Activated naive CD4-positive, alpha-beta T cell treated with anti-CD3 and anti-CD28 coated beads, Interleukin-2, amount 50 U/mL, for 16 hours (primary cell): ENCODE data around the gene NIP7.
"Not testable (repeated sequence)": the region's sequence is repeated elsewhere in the genome, so short reads cannot be mapped to it uniquely, and the experiment has no call there.

Source experiments
- DNase-seq: peaks from one replicate; pipeline ENCODE4 v3.0.0-alpha.2; 2020

Gene NIP7

DNA sequence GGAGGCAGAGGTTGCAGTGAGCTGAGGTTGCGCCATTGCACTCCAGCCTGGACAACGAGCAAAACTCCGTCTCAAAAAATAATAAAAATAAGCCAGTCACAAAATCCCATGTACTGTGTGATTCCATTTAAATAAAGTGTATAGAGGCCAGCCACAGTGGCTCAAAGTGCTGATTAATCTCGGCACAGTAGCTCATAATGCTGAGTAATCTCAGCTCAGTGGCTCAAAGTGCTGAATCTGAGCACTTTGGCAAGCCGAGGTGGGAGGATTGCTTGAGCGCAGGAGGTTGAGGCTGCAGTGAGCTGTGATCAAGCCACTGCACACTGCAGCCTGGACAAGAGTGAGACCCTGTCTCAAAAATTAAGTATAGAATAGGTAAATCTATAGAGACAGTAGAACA is 7.1 kb downstream of the NIP7 start:
- no peak for DNase-seq

DNA sequence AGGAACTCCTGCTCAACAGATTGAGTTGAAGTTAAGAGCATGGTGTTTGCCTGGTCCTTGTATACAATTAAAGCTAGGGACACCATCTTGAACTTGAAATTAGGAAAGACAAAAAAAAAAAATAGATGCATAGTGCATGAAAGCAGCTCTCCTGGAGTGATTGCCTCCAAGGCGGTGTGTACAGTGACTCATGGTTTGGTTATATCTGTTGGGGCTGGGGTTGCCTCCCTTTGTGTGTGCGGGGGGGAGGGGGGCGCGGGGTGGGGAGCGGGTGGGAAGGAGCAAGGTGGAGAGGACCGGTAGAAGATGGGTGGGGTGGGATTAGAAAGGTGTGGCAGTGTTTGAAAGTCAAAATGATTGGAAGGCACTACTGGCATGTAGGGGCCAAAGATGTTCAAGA is 8.7 kb downstream of the NIP7 start:
- no peak for DNase-seq

DNA sequence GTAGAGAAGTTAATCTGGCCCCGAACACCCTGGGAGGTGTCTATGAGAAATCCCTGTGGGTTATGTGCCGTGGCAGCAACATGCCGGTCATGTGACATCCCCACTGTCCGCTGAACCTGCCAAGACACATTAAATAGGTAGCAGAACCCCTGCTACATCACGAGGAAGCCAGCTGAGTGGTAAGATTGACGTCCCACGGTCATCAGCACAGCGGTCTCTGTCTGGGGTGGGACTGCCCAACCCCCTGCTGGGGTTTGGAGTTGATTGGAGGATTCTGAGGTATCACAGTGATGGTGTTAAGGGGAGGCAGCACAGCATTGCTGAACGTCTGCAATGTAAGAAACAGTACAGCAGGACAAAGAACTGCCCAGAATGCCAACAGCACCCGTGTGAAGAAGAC is 10.0 kb downstream of the NIP7 start:
- DNase-seq: no peak

DNA sequence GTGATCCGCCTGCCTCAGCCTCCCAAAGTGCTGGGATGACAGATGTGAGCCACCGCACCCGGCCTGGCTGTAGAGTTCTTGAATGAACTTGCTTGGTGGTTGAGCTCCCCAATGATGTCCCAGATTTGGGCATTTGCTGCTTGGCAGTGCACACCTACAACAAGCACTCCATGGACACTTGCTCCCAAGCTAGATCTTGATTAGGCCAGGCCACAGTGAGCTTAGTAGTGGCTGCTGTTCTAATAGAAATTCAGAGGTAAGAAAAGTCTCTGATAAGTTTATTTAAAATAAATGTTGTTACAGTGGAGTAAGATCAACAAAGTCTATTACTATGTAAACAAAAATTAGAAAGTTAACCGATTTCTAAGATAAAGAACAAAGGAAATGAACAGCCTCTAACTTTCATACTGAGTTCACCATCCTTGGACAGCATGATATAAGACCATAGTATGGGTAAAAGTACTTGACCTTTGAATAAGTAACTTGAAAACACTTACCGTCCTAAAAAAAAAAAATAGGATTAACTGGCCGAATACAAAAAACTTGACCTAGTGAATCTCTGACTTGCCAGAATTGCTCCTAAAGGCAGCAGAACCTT is 11.1 kb downstream of the NIP7 start:
- DNase-seq: no peak

DNA sequence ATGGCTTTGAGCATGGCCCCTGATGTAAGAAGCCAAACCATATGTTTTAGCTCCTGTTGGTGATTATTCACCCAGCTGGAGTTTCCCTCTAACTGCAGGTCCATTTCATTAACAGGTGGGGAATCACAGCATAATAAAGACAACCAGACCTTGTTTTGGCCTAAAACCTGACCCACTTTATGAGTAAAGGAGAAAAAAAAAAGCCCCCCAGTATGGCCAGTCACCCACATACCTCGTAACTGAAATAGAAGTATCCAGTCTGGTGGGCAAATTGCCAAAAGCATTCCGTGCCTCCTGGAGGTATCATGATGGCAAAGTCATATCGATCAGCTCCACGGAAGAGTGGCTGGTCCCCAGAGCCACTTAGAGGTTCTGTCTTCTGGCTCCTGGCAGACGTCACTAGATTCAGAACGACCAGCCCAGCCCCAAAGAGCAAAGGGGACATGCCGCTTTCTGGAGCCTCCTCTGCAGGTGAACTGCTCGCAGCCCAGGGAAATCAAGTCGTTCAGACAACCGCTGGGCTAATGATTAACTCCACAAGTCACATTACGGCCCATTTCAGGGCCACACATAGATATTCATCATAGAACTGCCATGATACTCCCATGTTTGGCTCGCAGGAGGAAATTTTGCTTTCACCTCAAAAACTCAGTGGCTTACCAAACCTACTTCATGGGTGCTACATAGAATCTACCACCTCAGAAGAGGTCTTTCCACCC is 11.9 kb downstream of the NIP7 start, which contains the start of gene TMED6:
TMED6 (minus strand) TSS at position 478 of the 719 bp plus-strand sequence; CDS start at position 445, 33 bp downstream.
- no peak for DNase-seq

DNA sequence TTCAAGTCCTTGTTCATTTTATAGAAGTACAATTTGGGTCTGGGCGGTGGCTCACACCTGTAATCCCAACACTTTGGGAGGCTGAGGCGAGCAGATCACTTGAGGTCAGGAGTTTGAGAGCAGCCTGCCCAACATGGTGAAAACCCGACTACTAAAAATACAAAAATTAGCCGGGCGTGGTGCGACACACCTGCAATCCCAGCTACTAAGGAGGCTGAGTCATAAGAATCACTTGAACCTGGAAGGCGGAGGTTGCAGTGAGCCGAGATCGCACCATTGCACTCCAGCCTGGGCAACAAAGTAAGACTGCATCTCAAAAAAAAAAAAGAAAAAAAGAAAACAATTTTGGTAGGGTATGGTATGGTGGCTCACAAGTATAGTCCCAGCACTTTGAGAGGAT is 20.5 kb downstream of the NIP7 start:
- DNase-seq: not testable (repeated sequence)

DNA sequence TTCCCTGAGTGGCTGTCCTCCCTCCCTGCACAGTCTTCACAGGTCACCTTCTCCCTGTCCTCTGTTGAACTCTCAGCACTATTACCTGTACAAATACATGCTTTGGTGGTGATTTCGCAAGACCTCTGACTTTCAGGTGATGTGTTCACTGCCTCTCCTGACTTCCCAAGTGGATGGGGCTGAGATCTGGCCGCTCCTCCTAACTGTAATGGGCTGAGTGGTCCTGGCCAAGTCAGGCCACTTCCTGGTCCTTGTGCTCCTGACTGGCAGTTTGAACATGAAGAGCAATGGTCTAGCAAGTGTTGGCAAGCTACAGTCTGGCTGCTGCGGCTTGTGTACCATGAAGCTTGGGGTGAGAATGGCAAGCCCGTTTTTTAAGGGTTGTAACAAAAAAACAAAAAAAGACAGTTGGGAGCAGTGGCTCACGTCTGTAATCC is 23.7 kb downstream of the NIP7 start:
- DNase-seq: no peak

DNA sequence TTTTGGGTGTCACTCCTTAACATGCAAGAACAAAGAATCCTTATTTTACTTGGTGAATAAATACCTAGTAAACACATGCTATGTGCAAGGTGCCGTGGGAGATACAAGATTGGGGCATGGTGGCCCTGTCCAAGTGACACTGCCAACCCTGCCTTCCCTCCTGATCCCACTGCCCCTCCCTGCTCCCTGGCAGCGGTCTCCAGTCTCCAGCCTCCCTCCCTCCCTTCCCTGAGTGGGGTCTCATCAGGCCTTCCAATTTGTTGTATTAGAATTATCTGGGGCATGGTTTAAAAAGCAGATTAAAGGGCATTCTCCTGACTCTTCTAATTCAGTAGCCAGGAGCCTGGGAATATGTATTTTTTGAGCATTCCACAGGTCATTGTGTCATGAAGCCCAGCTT is 24.5 kb downstream of the NIP7 start:
- DNase-seq: no peak

DNA sequence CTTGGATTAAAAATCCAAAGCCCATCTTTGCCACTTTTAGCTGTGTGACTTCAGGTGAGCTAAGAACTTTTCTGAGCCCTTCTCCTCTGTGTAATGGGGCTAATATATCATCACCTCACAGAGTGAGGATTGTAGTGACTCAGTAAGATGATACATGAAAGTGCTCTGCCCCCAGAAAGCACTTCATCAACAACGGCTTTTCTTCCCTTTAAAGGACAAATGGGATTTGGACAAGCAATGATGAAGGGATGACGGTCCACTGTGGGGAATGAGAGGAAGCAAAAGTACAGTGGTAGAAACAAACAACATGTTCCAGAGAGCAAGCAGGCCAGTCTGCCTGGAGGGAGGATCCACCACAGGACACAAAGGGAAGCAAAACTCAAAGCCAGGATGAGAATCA is 26.3 kb downstream of the NIP7 start:
- DNase-seq: no peak

DNA sequence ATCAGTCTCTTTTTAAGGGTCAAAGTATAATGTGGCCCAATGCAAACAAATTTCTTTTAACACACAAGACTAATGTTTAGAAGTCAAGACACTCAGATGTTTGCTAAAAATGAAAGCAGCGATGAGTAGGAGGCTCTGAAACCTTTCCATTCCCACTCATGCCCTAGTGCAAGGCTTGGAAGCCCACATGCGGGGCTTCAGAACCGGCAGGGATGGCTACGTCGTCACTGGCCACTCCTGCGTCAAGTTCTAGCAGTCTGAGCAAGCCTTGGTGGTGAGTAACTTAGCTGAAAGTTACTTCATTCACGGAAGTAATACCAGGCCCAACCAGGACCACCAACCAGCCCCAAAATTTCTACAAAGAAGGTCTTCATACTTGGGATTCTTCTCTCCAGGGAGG is 26.9 kb downstream of the NIP7 start:
- DNase-seq: no peak

DNA sequence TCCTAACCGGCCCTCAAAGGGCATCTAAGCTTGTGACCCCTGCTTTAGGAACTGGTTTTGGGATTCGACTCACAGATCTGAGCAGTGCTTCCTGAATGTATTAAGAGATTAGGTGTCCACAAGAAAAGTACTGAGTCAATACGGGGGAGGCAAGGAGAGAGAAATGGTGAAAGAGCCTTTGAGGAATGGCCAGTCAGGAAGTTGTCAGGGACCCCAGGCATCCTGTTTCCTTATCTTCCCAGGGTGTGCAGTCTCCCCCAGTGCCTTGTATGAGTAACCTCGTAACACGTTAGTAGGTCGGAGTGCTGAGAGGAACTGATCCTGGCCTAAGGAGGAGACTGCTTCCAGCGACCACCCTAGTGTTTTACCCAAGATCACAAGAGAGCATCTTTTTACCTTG is 28.4 kb downstream of the NIP7 start:
- DNase-seq: no peak

DNA sequence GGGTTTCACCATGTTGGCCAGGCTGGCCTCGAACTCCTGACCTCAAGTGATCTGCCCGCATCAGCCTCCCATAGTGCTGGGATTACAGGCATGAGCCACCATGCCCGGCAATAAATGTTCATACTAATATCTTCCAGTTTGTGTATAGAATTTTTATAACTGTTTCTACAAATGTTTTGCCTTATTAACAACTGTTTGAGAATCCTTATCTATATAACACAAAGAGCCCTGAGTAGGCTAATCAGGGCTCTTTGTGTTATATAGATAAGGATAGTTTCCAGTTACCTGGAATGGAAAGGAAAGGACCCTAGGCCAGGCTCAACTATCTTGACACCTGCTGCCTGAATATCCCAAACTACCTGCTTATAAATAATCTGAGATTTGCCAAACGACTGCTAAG is 29.3 kb downstream of the NIP7 start:
- DNase-seq: no peak

DNA sequence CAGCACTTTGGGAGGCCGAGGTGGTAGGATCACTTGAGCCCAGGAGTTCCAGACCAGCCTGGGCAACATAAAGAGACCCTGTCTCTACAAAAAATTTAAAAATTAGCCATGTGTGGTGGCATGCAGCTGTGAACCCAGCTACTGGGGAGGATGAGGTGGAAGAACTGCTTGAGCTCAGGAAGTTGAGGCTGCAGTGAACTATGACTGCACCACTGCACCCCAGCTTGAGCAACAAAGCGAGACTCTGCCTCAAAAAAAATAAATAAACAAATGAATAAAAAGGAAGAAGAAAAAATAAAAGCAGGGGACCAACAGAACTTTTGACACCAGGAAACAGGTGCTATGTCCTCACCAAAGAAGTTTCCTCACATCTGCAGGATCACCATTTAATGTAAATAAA is 32.0 kb downstream of the NIP7 start:
- no peak for DNase-seq

DNA sequence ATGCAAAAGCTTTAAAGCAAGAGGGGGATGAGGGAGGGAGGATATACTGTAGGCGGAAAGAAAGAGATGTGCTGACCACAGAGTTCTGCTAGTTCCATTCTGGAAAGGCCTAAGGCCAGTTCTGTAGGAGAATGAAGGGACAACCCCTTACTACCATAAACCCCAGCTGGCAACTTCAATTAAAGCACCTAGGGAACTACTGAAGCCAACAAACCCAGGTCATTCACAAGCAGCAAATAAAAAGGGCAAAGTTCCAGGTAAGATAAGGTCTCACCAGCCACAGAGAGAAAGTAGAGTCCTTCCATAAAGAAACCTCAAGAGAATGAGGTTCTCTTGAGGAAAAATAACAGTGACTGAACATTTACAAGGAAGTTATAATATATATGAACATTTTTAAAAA is 33.4 kb downstream of the NIP7 start:
- DNase-seq: no peak

DNA sequence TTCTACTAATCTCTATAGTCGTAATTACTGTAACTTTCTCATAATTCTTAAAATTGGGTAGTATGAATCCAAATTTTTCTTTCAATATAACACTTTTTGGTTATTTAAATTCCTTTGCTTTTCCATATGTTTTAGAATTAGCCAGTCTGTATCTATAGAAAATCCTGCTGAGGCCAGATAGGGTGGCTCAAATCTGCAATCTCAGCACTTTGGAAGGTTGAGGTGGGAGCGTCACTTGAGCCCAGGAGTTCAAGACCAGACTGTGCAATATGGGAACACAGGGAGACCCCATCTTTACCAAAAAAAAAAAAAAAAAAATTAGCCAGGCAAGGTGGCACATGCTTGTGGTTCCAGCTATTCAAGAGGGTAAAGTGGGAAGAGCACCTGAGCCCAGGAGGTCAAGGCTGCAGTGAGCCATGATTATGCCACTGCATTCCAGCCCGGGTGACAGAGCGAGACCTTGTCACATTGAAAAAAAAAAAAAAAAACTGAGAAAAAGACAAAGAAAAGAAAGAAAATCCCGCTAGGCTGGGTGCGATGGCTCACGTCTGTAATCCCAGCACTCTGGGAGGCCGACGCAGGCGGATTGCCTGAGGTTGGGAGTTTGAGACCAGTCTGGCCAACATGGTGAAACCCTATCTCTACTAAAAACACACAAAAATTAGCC is 37.0 kb downstream of the NIP7 start:
- DNase-seq: no peak

DNA sequence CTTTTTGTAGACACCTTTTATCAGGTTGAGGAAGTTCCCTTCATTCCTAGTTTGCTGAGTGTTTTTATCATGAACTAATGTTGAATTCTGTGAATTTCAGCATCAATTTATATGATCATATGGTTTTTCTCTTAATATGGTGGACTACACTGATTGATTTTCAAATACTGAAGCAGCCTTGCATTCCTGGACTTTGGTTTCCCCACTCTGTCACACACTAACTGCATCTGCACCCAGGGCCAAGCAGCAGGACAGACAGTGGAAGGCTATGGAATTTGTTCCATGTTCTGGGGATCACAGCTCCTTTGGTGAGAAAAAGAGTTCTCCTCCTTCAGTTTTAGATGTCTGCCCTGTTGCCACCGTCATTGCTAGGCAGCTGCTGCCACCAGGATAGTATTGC is 38.5 kb downstream of the NIP7 start:
- DNase-seq: no peak

DNA sequence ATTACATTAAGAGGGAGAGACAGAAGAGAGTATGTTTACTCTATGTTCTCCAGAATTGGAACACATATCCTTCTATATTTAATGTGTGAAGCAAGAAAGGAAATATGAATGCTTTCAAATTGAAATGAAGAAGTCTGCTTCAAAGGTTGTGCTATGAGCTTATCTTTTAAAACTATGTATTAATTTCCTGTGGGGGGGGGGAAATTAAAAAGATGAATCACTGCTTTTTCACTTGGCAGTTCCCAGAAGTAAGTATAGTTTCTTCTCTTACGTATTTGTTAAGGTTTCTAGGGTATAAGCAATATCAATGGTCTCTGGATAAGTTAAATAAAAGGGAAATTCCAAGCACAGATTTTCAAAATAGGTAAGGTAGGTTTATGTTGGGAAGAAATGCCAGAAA is 39.2 kb downstream of the NIP7 start:
- DNase-seq: no peak

DNA sequence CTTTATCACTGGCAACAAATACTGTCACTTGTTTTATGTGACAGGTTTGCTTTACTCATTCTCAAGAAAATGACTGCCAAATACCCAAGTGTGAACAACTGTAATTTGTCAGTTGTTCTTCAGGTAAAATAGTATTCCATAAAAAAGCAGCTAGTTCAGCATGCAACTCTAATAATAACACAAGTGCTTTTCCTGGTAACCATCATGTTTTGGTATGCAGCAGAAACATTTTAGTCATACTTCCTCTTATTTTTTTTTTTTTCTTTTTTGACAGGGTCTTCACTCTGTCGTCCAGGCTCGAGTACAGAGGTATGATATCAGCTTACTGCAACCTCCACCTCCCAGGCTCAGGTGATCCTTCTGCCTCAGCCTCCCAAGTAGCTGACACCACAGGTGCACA is 41.7 kb downstream of the NIP7 start:
- DNase-seq: no peak

DNA sequence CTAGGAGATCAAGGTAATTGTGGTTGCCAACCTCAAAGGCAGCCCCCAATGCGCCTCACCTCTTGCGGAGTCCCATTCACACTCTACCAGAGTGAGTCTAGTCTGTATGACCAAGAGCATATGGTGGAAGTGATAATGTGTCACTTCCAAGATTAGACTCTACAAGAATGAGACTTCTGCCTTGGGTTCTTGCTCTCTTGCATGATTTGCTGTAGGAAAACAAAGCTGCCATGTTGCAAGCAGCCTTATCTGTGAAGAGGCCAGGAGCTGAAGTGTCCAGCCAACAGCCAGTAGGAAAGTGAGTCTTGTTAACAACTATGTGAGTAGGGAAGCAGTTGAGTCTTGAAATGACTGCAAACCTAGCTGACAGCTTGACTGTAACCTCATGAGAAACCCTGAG is 42.8 kb downstream of the NIP7 start:
- DNase-seq: no peak

DNA sequence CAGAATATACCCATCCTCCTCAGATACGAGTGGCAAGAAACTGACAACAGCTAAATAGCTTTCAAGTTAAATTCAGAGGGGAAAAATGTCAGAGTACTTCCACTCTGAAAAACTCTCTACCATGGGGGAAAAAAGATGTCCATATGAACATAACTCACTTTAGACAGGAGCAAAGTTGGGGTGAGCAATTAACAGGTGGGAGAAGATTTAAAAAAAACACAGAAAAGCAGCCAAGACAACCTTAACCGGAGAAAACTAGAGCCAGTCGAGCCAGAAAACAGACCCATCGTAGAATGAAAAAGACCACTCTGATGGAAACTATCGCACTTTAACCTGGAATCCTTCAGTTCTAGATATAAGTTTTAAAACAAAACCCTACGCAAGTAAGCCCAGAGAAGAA is 45.4 kb downstream of the NIP7 start:
- DNase-seq: no peak

DNA sequence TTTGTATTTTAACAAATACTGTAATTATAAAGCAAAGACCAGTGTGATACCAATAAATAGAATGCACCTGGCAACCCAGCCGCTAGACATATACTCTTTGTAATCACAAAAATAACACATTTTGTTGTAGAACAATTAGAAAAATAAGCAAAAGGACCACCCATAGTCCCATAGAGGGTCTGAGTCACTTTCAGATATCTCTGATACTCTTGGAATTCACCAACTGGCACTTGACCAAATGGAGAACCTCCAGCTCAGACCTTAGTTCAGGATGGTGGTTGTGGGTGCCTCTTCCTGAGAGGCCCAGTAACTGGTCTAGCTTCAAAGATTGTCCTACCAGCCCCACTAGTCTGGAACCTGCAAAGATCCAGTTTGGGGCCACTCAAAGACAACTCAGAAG is 47.0 kb downstream of the NIP7 start:
- no peak for DNase-seq
